Stimulated activated CD8-positive, alpha-beta memory T cell treated with anti-CD3 and anti-CD28 coated beads, Interleukin-4, amount 100 ng/mL, for 4 hours (primary cell): ENCODE data around the gene EXO5.
"Not testable (repeated sequence)": the region's sequence is repeated elsewhere in the genome, so short reads cannot be mapped to it uniquely, and the experiment has no call there.

Experiments used
- DNase-seq, 2 donors: peaks; one replicate each; pipeline ENCODE4 v3.0.0-alpha.2; 2020; ENCODE audit warnings: low read depth in 2 of 2, low spot score in 1 of 2

The EXO5 gene, protein sequence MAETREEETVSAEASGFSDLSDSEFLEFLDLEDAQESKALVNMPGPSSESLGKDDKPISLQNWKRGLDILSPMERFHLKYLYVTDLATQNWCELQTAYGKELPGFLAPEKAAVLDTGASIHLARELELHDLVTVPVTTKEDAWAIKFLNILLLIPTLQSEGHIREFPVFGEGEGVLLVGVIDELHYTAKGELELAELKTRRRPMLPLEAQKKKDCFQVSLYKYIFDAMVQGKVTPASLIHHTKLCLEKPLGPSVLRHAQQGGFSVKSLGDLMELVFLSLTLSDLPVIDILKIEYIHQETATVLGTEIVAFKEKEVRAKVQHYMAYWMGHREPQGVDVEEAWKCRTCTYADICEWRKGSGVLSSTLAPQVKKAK

DNA sequence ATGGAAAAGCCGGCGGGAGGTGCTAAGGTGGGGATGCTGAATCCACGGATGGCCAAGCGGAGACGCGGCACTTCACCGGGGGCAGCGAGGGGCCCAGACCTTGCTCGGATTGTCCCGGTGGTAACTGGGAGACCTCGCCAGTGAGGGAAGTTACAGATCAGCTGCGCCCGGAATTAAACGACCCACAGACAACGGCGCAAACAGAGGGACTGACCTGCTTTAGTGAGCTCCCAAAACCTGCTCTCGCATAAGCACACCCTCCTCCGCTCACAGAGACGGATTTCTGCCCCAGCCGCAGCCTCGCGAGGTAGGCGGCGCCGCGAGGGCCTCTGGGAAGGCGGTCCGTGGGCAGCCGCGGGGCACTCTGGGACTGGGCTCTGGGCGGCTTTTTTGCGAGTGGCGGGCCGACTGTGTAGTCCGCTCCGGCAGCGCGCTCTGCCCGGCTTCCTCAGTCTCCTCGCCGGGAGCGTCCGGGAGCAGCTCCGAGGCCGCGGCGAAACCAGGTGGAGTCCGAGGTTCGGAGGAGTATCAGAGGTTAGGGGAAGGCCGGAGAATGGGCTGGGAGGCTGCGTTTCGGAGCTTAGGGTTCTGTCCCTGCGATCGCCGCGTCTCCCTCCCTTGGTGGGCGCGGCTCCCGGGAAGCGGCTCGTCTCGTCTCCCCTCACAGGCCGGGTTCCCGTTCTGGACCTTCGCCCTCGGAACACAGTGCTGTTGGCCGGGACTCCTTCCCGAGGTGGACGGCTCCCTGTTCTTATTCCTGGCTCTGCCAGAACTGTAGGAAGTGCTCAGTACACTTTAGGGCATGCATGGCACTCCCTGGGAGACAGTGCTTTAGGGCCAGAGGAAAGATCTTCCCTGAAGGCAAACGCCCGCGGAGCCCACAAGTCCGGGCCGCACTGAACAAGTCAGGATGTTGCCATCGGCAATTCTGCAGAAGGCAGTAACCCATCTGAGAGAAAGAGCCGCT lies at the start of gene EXO5:
EXO5 (plus strand) TSS at position 393 of the 967 bp plus-strand sequence. CDS start 5,778 bp downstream, outside the sequence.
- DNase-seq: peak; percentile 68 to 71

DNA sequence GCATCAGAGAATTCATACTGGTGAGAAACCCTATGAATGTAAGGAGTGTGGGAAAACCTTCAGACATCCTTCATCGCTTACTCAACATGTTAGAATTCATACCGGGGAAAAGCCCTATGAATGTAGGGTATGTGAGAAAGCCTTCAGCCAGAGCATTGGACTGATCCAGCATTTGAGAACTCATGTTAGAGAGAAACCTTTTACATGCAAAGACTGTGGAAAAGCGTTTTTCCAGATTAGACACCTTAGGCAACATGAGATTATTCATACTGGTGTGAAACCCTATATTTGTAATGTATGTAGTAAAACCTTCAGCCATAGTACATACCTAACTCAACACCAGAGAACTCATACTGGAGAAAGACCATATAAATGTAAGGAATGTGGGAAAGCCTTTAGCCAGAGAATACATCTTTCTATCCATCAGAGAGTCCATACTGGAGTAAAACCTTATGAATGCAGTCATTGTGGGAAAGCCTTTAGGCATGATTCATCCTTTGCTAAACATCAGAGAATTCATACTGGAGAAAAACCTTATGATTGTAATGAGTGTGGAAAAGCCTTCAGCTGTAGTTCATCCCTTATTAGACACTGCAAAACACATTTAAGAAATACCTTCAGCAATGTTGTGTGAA lies 45.5 kb upstream of the EXO5 start:
- no peak for DNase-seq

DNA sequence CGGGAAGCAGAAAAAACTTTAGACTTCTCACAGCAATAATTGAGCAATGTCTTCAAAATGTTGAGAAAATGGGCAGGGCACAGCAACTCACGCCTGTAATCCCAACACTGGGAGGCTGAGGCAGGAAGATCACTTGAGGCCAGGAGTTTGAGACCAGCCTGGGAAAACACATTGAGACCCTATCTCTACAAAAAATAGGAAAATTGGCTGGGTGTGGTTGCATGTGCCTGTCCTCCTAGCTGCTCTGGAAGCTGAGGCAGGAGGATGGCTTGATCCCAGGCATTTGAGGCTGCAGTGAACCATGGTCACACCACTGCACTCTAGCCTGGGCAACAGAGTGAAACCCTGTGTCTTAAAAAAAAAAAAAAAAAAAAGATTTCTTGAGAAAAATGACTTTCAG lies 39.2 kb upstream of the EXO5 start:
- no peak for DNase-seq

DNA sequence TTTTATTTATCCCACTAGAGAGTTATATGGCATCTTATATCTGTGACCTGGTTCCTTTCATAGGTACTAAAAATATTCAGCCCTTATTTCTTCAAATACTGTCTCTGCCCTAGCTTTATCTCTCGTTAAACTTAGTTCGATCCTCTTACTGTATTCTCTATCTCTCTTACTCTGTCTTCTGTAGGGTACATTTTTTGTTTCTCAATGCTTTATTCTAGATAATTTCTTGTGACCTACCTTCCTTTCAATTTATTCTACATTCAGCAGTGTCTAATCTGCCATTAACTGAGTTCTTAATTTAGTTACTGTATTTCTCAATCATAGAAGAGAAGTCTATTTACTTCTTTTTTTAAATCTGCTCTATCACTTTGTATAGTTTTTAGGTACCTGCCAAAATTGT lies 33.3 kb upstream of the EXO5 start:
- no peak for DNase-seq

DNA sequence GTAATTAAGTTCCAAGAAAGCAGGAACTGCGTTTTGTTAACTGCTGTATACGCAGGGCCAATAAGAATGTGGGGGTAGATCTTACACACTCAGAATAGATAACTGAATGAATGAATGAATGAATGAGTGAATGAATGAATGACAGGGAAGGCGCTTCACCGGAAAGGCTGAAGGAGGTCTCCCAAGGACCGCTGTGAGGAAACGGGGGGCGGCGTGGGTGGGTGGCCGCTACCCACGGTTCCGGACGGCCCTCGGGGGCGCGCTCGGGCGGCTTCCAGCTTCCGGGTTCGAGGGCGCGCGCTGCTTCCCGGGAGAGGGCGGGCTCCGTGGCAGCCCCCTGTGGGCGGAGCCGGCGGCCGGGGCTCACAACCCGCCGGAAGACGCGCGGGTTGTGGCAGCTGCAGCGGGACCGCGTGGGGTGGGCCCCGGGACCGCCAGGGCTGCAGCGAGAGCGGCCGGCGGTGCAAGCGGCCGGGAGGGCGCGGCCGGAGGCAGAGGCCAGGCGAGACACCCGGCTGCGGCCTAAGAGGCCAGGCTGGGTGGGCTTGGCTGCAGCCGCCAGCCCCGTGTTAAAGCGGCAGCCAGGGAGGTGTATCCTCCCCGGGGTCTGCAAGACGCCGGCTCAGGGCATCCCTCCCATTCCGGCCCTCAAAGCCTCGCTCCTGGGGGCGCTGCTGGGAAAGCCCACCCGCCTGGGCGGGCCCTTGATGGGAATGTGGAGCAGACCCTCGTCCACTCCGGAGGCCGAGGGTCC lies 31.5 kb upstream of the EXO5 start, which contains the start of gene ZFP69:
ZFP69 (plus strand) TSS at position 367 of the 754 bp plus-strand sequence. CDS start 2,072 bp downstream, outside the sequence.
- peak; percentile 20 to 56 for DNase-seq

DNA sequence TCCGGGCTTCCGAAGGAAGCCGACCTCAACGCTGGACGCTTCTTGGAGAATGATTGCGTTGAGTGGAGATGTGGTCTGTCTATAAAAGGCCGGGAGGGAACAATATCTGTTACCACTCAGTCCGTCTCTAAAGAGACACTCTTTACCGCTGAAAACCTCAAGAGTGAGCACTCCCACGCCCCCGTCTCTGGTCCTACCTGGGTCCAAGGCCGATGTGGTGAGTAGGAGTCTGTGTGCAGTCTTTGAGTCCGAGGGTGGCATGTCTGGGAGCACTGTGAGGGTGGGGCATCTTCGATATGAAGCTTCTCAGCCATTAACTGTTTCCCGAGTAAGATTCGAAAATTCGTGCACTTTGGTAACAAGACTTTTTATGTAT lies 30.9 kb upstream of the EXO5 start:
- no peak for DNase-seq

DNA sequence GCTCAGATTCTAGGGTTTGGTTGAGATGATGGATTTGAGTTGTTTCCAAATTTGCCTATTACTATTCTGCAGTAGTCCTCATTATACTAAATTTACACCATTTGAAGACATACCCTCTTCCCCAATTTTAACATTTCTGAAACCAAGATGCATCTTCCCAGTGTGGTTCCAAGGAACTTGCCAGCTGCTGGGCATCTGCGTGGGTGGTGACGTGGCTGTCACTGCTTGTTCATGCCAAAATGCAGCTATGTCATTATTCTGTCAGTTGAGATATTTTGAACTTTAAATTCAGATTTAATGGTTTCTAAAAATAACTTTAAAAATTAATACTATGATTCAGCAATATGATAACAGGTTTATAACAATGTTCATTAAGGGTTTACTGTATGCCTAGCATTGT lies 30.3 kb upstream of the EXO5 start:
- no peak for DNase-seq

DNA sequence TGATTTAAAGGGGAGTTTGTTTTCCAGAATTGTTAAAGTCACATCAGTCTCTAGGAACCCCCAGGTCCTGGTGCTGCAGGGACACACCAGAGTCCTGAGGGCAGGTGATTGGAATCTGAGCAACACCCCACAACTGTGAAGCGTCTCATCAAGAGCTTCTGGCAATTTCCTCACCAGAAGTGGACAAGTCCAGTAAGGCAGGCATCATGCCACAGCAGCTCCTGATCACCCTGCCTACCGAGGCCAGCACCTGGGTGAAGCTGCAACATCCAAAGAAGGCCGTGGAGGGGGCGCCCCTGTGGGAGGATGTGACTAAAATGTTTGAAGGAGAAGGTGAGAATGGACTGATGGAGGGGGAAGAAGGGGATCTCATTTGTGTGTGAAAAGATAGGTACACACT lies 29.4 kb upstream of the EXO5 start:
- DNase-seq: no peak

DNA sequence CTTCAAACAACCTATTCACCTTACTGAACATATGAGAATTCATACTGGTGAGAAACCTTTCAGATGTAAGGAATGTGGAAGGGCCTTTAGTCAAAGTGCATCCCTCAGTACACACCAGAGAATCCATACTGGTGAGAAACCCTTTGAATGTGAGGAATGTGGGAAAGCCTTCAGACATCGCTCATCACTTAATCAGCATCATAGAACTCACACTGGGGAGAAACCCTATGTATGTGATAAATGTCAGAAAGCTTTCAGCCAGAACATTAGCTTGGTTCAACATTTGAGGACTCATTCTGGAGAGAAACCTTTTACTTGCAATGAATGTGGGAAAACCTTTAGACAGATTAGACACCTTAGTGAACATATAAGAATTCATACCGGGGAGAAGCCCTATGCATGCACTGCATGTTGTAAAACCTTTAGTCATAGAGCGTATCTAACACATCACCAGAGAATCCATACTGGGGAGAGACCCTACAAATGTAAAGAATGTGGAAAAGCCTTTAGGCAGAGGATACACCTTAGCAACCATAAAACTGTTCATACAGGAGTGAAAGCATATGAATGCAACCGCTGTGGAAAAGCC lies 13.2 kb upstream of the EXO5 start:
- no peak for DNase-seq

DNA sequence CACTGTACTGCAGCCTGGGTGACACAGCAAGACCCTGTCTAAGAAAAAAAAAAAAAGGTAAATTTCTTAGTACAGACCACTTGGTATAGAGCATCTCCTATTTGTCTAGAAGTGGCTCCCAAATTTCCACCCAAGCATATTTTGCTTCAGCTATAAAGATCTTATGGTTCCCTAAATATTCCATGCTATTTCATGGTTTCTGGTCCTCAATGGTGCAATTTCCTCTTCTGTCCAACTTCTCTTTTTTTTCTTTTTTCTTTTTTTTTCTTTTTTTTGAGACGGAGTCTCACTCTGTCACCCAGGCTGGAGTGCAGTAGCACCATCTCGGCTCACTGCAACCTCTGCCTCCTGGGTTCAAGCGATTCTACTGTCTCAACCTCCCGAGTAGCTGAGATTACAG lies 5.9 kb upstream of the EXO5 start:
- DNase-seq: not testable (repeated sequence)

DNA sequence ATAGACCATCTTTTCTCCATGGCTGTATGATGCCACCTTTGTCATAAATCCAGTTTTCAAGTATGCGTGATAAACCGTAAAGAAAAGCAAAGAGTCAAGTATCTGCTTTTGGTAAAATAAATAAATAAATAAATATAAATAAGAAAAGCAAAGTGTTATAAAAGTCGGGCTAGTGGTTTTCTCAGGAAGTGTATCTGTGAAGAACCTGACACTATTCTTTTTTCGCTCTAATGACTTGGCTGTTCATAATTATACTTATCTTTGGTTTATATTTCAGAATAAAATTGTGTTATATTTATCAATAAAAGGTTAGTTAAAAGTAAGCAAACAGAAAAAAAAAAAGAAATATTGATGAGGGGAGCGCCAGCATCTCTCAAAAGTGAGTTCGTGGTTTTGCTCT lies 594 bp upstream of the EXO5 start:
- DNase-seq: no peak

DNA sequence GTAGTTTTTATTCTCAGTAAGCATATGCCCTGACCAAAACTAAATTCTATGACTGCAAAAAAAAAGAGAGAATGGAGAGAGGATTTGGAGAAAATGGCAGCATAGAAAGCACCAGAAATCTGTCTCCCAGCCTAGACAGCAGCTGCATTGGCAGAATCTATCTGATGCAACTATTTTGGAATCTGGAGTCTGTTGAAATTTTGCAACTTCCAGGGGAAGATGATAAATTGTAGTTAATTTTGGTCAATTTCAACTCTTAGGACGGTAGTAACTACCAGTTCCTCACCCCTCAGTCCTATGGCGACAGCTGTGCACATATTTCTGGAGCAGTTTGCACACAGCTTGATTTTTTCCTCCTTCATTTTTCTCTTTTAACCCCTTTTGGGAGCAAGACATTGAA lies 10.9 kb downstream of the EXO5 start:
- no peak for DNase-seq

DNA sequence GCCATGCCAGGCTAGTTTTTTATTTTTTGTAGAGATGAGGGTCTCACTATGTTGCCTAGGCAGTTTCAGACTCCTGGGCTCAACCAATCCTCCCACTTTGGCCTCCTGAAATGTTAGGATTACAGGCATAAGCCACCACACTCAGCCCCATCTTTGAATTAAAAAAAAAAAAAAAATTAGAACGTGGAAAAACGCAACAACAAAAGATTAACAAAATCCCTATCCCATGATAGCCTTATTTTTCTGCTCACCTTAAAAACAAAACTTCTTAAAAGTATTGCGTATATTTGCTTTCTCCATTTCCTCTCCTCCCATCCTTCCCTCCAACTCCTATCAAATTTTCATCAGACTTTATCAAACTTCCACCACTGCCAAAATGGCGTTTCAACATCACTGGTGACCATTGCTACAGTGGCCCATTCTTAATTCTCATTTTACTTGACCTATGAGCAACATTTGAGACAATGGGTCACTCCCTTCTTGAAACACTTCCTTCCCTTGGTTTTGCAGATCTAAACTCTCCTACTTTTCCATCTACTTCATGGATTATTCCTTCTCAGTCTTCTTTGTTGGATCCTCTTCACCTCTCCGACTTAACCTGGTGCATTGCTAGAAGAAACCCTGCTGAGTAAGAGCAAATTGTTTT lies 22.3 kb downstream of the EXO5 start:
- DNase-seq: no peak

DNA sequence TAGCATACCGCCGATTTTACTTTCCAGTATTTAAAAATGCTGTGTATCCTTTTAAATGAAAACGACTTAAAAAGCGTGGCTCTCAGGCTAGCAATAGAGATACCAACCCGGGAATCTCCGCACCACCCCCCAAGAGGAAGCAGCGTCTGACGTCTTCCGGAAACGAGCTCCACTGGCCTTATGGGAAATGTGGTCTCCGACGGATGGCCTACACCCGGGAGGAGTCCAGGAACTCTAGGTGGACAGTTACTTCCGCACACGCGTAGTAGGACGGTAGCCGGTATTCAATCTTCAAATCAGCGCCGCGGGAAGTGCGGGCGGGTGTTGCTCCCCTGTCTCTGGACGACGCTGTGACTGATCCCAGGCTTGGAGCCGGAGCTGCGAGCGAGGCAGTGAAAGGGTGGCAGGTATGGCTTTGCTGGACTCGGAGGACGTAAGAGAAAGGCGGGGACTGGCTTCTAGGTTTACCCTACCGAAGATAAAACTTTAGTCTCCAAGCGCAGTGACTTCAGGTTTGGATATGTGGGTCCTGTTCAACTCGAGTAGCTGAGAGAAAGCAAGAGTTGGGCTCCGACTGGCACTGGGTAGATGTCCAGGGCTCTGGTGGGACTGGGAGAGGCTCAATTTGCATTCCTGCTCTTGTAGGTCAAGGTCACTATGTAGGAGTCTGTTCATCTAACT lies 23.0 kb downstream of the EXO5 start, which contains the start of gene ZNF684:
ZNF684 (plus strand) TSS at position 257 of the 681 bp plus-strand sequence. CDS start 1,530 bp downstream, outside the sequence.
- DNase-seq: peak; percentile 66 to 79

DNA sequence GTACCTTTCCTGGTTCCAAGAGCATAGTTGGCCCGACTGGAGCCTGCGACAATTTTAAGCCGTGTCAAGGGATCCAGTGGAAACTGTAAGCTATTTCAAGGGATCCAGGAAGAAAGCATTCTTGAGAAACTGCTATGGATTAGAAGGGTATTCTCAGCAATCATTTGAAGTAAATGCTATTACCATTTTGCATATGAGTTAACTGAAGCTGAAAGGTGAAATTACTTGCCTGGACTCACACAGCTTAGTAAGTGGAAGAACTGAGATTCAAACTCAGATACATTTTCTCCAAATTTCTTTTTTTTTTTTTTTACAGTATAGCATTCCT lies 23.5 kb downstream of the EXO5 start:
- DNase-seq: no peak

DNA sequence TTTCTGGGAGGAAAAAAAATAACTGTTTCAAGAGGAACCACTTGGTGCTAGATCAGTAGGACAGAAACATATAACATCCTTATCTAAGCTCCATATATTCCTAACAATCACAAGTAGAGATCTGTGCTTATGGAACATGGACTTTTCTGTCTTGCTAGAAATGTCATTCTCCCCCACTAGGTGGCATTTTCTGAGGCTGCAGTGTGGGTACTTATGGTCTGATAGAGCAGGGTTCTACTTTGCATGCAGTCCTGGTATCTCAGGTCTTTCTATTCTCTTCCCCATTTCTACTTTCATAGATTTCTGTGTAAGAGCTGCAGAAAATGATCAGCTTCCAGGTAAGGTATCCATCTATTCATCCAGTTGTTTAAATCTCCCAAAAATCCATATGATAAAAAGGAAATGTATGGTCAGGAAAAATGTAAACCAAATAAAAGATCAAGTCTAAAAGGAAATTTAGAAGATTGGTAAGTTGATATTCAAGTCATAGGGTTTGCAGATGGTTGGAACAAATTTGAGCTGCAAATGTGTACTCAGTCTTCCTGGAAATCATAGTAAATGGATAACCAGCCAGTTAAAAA lies 24.4 kb downstream of the EXO5 start:
- no peak for DNase-seq

DNA sequence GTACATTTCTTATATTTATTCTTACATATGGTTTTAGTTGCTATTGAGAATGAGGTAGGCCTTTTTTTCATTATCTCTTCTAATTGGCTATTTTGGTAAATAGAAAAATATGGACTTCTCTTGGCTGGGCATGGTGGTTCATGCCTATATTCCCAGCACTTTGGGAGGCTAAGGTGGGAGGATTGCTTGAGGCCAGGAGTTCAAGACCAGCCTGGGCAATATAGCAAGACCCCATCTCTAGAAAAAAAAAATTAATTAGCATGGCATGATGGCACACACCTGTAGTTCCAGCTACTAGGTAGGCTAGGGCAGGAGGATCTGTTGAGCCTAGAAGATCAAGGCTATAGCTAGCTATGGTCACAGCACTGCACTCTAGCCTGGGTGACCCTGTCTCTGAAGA lies 26.0 kb downstream of the EXO5 start:
- DNase-seq: no peak

DNA sequence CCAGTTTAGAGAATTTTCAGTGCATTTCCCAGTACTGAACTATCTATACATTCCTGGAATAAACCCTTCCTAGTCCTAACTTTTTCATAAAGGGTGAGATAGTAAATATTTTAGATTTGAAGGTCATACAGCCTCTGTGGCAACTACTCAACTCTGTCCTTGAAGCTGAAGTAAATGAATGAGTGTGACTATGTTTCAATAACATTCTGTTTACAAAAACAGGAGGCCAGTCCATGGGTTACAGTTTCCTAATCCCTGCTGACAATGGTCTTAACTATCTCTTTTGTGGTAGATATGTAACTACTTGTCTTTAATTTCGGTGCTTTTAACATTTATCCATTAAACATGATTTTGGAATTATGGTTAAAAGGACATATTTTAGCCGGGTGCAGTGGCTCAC lies 27.2 kb downstream of the EXO5 start:
- no peak for DNase-seq

DNA sequence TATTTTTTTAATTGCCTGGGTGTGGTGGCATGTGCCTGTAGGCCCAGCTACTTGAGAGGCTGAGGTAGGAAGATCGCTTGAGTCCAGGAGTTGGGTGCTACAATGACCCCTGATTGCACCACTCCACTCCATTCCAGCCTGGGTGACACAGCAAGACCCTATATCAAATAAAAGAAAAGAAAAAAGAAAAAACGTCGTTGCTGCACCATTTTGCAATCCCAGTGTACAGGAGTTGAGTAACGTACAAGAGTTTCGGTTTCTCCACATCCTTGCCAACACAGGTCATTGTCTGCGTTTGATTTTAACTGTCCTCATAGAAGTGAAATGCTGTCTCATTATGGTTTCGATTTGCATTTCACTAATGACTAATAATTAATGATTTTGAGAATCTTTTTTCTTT lies 30.8 kb downstream of the EXO5 start:
- no peak for DNase-seq
